ENCODE data around the gene ACSL5.
"Not testable (repeated sequence)": the region's sequence is repeated elsewhere in the genome, so short reads cannot be mapped to it uniquely, and the experiment has no call there.

Gene ACSL5

DNA sequence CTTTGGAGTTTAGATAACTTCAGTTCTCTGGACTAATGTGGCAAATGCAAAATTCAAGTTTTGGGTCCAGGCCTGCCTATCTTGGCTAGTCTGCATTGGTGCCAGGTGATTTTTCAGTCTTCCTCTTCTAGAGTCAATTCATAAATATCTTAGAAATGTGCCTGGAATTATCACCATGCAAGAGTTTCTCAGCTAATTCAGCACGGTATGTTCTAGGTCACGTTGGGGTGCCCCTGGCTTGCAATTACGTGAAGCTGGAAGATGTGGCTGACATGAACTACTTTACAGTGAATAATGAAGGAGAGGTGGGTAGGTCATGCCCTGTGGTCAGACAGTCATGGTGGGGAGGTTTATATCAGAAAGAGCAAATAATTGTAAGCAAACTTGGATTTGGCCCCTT, 47.8 kb downstream of the ACSL5 start:
- DNase-seq, result no peak

- DNase-seq, result no peak
Measured at GRCh38 chr10:112424651-112425050, 50.7 kb downstream of the ACSL5 start.

DNA sequence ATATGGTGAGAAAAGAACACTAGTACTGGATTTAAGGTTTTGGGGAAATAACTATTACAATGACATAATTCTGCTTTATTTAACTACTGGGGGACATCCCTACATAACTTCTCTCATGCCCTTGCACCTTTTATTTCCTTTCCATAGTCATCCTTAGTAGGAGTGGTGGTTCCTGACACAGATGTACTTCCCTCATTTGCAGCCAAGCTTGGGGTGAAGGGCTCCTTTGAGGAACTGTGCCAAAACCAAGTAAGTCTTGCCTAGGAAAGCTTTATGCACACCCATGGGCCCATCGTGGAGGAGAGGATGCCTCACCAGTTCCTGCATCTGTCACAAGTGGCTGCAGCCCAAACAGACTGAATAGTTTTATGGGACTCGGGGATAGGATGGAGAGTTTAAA, 52.2 kb downstream of the ACSL5 start:
- no peak for DNase-seq

GRCh38 chr10:112429147-112429546, 55.2 kb downstream of the ACSL5 start:
- DNase-seq, result no peak

DNA sequence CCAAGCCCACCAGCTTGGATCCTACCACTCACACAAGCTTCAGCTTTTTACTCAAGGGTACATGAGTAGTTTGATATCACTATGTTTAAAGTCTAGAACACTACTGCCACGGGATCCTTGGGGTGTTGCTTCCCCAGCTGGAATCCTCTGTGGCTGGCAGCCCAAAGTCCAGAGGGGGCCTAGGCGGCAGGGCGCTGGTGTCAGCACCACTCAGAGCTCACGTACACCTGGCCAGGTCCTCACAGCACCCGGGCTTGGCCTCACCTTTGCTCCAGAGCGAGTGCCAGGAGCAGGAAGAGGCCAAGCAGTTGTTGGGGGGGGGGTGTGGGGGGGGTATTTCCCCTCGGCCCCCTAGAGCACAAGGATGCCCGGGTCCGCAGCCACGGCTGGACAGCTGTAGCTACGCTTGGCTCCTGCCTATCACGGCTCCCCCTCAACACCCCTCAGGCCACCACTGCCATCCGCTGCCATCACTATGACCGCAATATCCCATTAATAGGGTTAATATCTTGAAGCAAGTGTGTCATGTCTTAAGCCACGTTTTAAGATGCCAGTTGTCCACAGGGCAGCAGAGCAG, 55.8 kb downstream of the ACSL5 start:
- no peak for DNase-seq

DNA sequence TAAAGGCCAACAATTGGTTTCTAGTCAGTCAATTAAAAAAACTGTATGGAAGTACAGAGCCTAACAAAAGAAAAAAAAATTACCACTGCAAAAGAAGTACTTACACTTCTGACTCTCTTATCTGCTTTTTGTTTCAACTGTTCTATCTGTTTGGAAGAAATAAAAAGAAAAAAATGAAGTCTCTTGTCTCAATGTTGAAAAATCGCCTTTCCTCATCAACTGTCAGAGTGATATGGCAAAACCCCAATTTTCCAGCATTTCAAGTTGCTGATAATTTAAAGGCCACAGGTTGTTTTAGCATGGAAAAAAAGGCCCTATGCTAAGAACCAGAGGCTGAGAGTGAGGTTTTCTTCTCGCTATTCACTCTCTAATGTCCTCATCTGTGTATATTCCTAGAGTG, 59.2 kb downstream of the ACSL5 start:
- no peak for DNase-seq

DNA sequence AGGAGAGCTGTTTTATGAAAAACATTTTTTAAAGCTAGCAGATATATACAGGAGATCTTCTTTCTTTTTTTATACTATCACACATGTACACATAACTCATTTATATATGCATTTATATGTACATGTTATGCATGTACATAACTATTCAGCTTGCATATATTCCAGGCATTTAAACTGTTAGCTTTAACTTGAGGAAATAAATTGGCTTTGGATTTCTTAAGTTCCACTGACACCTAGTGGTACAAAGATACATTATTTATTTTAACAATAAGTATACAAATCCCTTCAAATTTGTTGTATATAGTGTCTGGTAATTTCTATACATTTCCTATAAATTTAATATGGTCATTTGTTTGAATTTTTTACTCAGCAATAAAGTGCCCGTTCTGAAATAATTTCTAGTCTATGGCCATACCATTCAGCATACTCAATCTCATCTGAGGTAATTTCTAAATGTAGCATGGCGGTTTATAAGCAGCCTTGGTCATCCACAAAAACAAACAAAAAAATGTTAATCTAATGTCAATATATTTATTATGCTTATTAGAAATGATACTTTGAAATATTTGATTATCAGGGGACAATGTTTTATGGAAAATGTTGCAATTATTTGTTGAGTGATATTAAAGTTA, 61.2 kb downstream of the ACSL5 start:
- no peak for DNase-seq

DNA sequence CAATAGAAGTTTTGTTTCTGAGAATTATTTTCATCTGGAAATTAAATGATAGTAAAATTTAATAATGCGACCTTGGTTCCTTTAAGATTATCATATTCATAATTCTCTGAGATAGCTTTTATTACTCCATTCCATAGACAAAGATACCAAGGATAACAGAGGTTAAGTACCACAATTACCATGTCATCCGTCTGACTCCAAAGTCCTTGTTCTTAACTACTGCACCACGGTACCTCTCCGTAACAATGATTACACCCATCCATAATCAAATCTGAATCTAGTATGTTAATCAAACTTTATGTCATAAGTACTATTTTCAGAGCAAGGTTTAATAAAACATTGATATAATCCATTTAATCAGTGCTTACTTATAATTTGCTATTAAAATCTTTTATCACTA, 64.4 kb downstream of the ACSL5 start:
- no peak for DNase-seq

- DNase-seq, result no peak
Measured at GRCh38 chr10:112441520-112441919, 67.6 kb downstream of the ACSL5 start.

DNA sequence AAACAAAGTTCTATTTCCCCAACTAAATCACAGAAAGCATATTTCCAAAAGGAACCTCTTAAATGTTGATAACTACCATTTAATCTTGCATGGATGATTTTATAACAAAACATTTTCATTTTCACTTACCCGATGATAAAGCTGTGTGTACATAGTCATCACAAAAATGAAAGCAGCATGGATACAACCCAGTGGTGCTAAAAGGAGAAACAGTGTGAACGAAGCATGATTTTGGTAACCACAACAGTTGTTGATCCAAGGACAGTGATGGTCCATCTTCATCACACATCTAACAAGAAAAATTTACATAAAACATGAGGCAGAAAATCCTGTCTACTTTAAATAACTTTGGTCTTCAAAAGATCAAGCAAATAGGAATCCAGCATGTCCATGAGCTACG, 68.1 kb downstream of the ACSL5 start:
- DNase-seq, result no peak

GRCh38 chr10:112446055-112446854, 72.3 kb downstream of the ACSL5 start:
- peak; percentile 3 for DNase-seq

GRCh38 chr10:112446855-112447619, 73.1 kb downstream of the ACSL5 start, which contains the start of the genes VTI1A and ZDHHC6:
VTI1A (plus strand) TSS chr10:112447215; CDS start chr10:112447374, 159 bp downstream.
ZDHHC6 (minus strand) TSS chr10:112446914; CDS start chr10:112445436, 1,478 bp downstream.
- peak; percentile 86 for DNase-seq

GRCh38 chr10:112447620-112447928, 73.7 kb downstream of the ACSL5 start:
- peak; percentile 11 for DNase-seq

- no peak for DNase-seq
Measured at GRCh38 chr10:112448888-112449287, 75.0 kb downstream of the ACSL5 start.

DNA sequence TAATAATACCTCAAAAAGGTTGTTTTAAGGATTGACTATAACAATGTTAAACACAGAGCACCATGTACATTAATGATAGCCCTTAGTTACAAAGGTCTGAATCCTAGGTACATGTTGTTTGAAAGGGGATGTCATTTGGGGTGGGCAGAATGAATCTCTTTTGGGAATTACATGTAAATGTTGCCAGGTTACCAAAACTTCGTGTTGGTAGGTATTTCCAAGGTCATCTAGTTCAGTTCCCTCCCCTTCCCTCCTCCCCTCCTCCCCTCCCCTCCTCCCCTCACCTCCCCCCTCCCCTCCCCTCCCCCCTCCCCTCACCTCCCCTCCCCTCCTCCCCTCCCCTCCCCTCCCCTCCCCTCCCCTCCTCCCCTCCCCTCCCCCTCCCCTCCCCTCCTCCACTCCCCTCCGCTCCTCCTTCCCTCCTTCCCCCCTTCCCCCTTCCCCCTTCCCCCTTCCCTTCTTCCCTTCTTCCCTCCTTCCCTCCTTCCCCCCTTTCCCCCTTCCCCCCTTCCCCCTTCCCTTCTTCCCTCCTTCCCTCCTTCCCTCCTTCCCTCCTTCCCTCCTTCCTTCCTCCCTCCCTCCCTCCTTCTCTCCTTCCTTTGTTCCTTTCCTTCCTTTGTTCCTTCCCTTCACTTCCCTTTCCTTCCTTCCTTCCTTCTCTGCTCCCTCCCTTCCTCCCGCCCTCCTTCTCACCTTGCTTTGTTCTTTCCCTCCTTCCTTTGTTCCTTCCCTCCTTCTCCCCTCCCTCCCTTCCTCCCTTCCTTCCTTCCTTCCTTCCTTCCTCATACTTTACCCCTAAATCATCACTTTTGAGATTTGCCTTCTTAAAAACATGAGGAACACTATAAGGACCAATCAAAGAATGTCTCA, 81.2 kb downstream of the ACSL5 start:
- no peak for DNase-seq

DNA sequence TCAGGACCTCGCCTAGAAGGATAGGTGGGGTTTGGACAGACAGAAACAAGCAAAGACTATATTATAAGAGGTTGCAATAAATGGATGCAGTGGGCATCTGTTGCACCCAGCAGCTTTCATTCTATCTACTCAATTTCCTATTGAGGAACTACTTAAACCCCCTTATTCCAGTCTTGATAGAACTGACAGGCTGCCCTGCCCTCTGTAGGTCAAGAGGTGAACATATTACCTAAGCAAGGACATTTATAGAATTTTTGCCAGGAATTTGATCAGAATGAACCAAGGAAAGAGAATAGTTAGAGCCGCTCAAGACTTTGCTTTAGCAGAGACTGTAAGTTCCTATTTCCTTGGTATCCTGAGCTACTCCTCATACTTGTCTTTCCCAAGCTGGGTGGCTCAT, 82.6 kb downstream of the ACSL5 start:
- DNase-seq, result no peak

DNA sequence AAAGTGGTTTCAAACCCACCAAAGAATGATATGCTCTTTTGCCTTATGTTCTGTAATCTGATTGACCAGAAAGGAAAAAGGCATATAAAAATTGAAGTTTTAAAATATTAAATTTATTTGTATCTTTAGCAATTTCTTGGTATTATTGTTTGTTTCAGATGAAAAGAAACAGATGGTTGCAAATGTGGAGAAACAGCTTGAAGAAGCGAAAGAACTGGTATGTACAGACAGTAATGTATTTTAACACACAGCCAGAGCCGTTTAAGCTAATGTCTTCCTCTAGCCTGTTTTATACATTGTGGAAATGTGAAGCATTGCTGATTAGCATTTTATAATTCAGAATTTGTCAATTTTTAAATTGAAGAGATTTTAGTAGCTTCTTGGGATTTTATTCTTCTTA, 86.5 kb downstream of the ACSL5 start:
- no peak for DNase-seq

DNA sequence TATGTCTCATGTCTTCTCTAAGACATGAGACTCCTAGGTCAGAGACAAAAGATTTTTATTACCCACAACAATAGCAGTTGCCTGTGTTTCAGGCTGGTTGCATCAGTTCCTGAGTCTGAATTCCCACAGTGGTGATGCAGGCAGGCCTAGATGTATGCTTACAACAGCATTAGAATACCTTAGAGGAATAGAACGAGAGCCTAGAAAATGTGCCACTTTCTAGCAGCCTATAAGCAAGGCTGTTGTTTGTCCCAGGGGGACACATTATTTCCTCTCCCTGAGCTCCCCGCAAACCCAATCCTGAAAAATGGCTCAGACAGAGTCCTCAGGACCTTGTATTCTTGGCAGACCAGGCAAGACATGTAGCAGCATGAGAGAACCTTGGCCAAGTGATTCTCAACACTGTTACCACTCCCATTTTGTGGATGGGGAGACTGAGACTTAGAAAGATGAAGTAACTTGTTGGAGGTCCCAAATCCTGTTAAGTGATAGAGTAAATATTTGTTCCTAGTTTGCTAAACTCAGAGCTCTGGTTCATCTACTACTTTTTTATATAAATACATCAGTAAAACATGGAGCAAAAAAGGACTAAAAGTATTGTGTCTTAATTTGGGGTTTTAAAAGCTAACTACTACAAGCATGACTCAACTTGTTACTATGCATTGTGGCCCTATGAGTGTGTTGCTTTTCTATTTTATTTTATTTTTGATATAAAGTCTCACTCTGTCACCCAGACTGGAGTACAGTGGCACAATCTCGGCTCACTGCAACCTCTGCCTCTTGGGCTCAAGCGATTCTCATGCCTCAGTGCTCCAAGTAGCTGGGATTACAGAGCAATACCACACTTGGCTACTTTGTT, 87.3 kb downstream of the ACSL5 start:
- DNase-seq, result no peak

GRCh38 chr10:112464074-112464473, 90.2 kb downstream of the ACSL5 start:
- DNase-seq, result not testable (repeated sequence)

- no peak for DNase-seq
Measured at GRCh38 chr10:112465299-112465883, 91.5 kb downstream of the ACSL5 start.

- DNase-seq, result no peak
Measured at GRCh38 chr10:112466802-112467201, 92.9 kb downstream of the ACSL5 start.
